HepG2 (cell line): ENCODE data around the gene H1-8. TPM values are rescaled to one million over a fixed set of nuclear protein-coding genes. Genes with fewer than 3 reads are reported as not detected.

Source experiments
- AHR ChIP-seq: IDR thresholded peaks from 2 replicates; pipeline ENCODE4 v1.6.1; 2018; ENCODE audit warnings: missing genetic modification reagents, missing compliant biosample characterization
- JUND ChIP-seq: sonication (generic); formaldehyde crosslinking; IDR thresholded peaks from 2 replicates; pipeline ENCODE4 v1.8.0; 2022; ENCODE audit warnings: mild to moderate bottlenecking, missing genetic modification reagents
- KDM2A ChIP-seq: sonication (generic); formaldehyde crosslinking; IDR thresholded peaks from 2 replicates; pipeline ENCODE4 v1.4.0; 2020; ENCODE audit warnings: low read depth, missing genetic modification reagents, borderline replicate concordance
- KDM6A ChIP-seq: IDR thresholded peaks from 2 replicates; pipeline ENCODE4 v1.6.1; 2016; ENCODE audit warnings: low read depth
- NBN ChIP-seq: fragments of 450-650 bp; conservative IDR thresholded peaks from 2 replicates; pipeline ENCODE4 v1.6.1; 2017
- NCOA1 ChIP-seq: sonication (generic); formaldehyde crosslinking; IDR thresholded peaks from 2 replicates; pipeline ENCODE4 v1.9.0; 2021; ENCODE audit warnings: missing genetic modification reagents
- RXRA ChIP-seq: sonication (generic); formaldehyde crosslinking; IDR thresholded peaks from 2 replicates; pipeline ENCODE4 v1.5.1; 2020; ENCODE audit warnings: missing genetic modification reagents
- ZBTB1 ChIP-seq: sonication (generic); formaldehyde crosslinking; IDR thresholded peaks from 2 replicates; pipeline ENCODE4 v1.4.0; 2020; ENCODE audit warnings: missing genetic modification reagents, borderline replicate concordance
- ZBTB7B ChIP-seq: sonication (generic); formaldehyde crosslinking; IDR thresholded peaks from 2 replicates; pipeline ENCODE4 v1.4.0; 2020; ENCODE audit warnings: missing genetic modification reagents
- ZNF143 ChIP-seq: sonication (generic); formaldehyde crosslinking; IDR thresholded peaks from 2 replicates; pipeline ENCODE4 v1.4.0; 2020; ENCODE audit warnings: missing genetic modification reagents
- ZNF382 ChIP-seq: sonication (generic); formaldehyde crosslinking; IDR thresholded peaks from 2 replicates; pipeline ENCODE4 v1.5.0; 2020; ENCODE audit warnings: missing genetic modification reagents, mild to moderate bottlenecking, borderline replicate concordance
- ZNF768 ChIP-seq: sonication (generic); formaldehyde crosslinking; IDR thresholded peaks from 2 replicates; pipeline ENCODE4 v1.4.0; 2020; ENCODE audit warnings: missing genetic modification reagents
- ZSCAN22 ChIP-seq: sonication (generic); formaldehyde crosslinking; IDR thresholded peaks from 2 replicates; pipeline ENCODE4 v1.4.0; 2020; ENCODE audit warnings: mild to moderate bottlenecking, missing genetic modification reagents
- polyA plus RNA-seq, 8 experiments: library from polyadenylated mRNA; depleted of rRNA in 3 of 8; stranded (reverse) in 7 of 8; unstranded in 1 of 8; fragments of >200 nt; fragmentation: Illumina TruSeq in 4 of 8; extraction: Trizol in 4 of 8; gene quantifications; 2 replicates each; pipeline versions ENCODE4 v1.2.1 to v1.2.3, GENCODE V29; 2011 to 2016; ENCODE audit warnings: low read depth in 4 of 8, missing spikeins in 1 of 8, mixed read lengths in 1 of 8; ENCODE audit not compliant: insufficient read depth in 1 of 8
- total RNA-seq, 5 experiments: library from RNA; depleted of rRNA; stranded (reverse); fragments of >200 nt; fragmentation: Illumina TruSeq; extraction: Trizol; gene quantifications; 2 replicates each; pipeline ENCODE4 v1.2.3, GENCODE V29; 2016; ENCODE audit warnings: low read depth in 1 of 5
- TF ChIP-seq, protein P1 (sequence below): sonication (generic); formaldehyde crosslinking; IDR thresholded peaks from 2 replicates; pipeline ENCODE4 v1.4.0; 2020; ENCODE audit warnings: mild to moderate bottlenecking, missing genetic modification reagents
- TF ChIP-seq, protein P2 (sequence below): sonication (generic); formaldehyde crosslinking; IDR thresholded peaks from 2 replicates; pipeline ENCODE4 v1.4.0; 2020; ENCODE audit warnings: missing genetic modification reagents
- TF ChIP-seq, protein P3 (sequence below): sonication (generic); formaldehyde crosslinking; IDR thresholded peaks from 2 replicates; pipeline ENCODE4 v1.4.0; 2020; ENCODE audit warnings: missing genetic modification reagents, borderline replicate concordance
- TF ChIP-seq, protein P4 (sequence below): sonication (generic); formaldehyde crosslinking; IDR thresholded peaks from 2 replicates; pipeline ENCODE4 v1.5.0; 2020; ENCODE audit warnings: mild to moderate bottlenecking, missing genetic modification reagents, borderline replicate concordance

The H1-8 gene
- total and polyA plus RNA-seq, 2 of the 13 experiments (the other 11 are each of a cell fraction or from before 2014, with no cell fraction given): 0.08 TPM; not detected in 1

DNA sequence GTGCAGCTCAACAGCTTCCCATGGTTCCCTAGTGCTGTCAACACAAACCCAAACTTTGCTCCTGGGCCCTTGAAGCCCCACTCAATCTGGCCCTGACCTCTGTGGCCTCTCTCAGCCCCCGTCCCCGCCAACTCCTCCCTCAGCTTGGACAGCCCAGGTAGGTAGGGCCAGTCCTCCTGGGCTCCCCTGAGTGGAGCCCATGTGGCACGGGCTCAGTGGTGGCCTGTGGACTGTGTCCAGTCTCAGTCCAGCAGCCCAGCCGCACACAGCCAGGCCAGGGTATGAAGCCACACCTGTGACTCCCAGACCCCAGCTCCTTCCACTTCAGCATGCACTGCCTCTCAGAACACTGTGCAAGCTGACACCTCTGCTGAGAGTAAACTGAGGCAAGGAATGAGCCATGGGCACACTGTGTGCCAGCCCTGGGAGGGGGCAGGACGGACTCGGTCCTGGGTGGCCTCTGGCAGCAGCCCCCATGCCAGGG, 52.0 kb downstream of the H1-8 start (continued):
- peak; percentile 85 for TF ChIP-seq ZNF143 (CRISPR knock-in tag)
- peak; percentile 52; the same call in 1 of the 2 replicates for TF ChIP-seq JUND
- TF ChIP-seq AHR: no peak; the same call in 1 of the 2 replicates
- TF ChIP-seq ZBTB1 (CRISPR knock-in tag): no peak
- TF ChIP-seq KDM6A (CRISPR knock-in tag): no peak; the same call in 1 of the 2 replicates
- TF ChIP-seq, protein P1, sequence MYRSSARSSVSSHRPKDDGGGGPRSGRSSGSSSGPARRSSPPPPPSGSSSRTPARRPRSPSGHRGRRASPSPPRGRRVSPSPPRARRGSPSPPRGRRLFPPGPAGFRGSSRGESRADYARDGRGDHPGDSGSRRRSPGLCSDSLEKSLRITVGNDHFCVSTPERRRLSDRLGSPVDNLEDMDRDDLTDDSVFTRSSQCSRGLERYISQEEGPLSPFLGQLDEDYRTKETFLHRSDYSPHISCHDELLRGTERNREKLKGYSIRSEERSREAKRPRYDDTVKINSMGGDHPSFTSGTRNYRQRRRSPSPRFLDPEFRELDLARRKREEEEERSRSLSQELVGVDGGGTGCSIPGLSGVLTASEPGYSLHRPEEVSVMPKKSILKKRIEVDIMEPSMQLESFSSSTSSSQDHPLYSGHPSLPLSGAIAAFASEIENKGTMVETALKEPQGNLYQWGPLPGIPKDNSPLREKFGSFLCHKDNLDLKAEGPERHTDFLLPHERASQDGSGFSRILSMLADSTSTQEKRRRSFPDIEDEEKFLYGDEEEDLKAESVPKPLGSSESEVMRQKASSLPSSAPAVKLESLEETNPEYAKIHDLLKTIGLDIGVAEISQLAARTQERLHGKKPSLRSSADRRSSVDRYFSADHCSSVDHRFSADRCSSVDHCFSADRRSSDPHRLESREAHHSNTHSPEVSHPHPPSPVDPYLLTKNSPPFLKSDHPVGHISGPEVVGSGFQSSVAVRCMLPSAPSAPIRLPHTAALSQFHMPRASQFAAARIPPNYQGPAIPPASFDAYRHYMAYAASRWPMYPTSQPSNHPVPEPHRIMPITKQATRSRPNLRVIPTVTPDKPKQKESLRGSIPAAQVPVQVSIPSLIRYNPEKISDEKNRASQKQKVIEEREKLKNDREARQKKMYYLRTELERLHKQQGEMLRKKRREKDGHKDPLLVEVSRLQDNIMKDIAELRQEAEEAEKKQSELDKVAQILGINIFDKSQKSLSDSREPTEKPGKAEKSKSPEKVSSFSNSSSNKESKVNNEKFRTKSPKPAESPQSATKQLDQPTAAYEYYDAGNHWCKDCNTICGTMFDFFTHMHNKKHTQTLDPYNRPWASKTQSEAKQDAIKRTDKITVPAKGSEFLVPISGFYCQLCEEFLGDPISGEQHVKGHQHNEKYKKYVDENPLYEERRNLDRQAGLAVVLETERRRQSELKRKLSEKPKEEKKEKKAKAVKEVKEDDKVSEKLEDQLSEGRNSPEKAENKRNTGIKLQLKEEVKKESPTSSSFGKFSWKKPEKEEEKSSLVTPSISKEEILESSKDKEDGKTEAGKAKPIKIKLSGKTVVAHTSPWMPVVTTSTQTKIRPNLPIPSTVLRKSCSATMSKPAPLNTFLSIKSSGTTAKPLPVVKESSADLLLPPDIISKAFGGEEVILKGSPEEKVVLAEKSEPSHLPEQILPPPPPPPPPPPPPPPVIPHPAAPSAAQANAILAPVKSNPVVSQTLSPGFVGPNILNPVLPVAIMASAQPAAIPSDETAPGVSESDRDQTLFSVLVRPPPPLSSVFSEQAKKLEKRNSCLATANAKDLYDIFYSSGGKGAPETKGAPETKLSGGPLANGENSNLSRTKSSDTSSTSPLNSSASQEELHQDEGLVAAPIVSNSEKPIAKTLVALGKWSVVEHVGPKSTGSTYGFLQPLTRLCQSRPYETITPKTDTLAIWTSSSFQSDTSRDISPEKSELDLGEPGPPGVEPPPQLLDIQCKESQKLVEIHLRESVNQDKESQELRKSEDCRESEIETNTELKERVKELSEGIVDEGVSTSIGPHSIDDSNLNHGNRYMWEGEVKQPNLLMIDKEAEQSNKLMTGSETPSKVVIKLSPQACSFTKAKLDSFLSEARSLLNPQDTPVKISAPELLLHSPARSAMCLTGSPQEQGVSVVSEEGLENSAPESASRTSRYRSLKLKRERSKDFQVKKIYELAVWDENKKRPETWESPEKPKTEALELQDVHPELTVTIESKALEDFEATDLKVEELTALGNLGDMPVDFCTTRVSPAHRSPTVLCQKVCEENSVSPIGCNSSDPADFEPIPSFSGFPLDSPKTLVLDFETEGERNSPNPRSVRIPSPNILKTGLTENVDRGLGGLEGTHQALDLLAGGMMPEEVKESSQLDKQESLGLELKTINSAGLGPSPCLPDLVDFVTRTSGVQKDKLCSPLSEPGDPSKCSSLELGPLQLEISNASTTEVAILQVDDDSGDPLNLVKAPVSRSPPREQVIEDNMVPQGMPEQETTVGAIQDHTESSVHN (CRISPR knock-in tag): 0 out of 2 replicates have a peak, but pooled peaks have one; percentile 75
- TF ChIP-seq NCOA1 (CRISPR knock-in tag): peak; percentile 91
- TF ChIP-seq, protein P2, sequence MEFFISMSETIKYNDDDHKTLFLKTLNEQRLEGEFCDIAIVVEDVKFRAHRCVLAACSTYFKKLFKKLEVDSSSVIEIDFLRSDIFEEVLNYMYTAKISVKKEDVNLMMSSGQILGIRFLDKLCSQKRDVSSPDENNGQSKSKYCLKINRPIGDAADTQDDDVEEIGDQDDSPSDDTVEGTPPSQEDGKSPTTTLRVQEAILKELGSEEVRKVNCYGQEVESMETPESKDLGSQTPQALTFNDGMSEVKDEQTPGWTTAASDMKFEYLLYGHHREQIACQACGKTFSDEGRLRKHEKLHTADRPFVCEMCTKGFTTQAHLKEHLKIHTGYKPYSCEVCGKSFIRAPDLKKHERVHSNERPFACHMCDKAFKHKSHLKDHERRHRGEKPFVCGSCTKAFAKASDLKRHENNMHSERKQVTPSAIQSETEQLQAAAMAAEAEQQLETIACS (CRISPR knock-in tag): no peak
- TF ChIP-seq, protein P3, sequence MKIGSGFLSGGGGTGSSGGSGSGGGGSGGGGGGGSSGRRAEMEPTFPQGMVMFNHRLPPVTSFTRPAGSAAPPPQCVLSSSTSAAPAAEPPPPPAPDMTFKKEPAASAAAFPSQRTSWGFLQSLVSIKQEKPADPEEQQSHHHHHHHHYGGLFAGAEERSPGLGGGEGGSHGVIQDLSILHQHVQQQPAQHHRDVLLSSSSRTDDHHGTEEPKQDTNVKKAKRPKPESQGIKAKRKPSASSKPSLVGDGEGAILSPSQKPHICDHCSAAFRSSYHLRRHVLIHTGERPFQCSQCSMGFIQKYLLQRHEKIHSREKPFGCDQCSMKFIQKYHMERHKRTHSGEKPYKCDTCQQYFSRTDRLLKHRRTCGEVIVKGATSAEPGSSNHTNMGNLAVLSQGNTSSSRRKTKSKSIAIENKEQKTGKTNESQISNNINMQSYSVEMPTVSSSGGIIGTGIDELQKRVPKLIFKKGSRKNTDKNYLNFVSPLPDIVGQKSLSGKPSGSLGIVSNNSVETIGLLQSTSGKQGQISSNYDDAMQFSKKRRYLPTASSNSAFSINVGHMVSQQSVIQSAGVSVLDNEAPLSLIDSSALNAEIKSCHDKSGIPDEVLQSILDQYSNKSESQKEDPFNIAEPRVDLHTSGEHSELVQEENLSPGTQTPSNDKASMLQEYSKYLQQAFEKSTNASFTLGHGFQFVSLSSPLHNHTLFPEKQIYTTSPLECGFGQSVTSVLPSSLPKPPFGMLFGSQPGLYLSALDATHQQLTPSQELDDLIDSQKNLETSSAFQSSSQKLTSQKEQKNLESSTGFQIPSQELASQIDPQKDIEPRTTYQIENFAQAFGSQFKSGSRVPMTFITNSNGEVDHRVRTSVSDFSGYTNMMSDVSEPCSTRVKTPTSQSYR (CRISPR knock-in tag): no peak
- TF ChIP-seq ZNF382 (CRISPR knock-in tag): no peak
- peak; percentile 49; the same call in 1 of the 2 replicates for TF ChIP-seq ZNF768 (CRISPR knock-in tag)
- TF ChIP-seq, protein P4, sequence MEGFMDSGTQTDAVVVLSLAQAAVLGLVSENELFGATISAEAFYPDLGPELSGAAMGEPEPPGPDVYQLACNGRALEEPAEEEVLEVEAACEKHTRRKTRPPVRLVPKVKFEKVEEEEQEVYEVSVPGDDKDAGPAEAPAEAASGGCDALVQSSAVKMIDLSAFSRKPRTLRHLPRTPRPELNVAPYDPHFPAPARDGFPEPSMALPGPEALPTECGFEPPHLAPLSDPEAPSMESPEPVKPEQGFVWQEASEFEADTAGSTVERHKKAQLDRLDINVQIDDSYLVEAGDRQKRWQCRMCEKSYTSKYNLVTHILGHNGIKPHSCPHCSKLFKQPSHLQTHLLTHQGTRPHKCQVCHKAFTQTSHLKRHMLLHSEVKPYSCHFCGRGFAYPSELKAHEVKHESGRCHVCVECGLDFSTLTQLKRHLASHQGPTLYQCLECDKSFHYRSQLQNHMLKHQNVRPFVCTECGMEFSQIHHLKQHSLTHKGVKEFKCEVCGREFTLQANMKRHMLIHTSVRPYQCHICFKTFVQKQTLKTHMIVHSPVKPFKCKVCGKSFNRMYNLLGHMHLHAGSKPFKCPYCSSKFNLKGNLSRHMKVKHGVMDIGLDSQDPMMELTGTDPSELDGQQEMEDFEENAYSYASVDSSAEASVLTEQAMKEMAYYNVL (CRISPR knock-in tag): 0 out of 2 replicates have a peak, but pooled peaks have one; percentile 9
- no peak for TF ChIP-seq NBN
- peak; percentile 89 for TF ChIP-seq RXRA (CRISPR knock-in tag)
- TF ChIP-seq KDM2A (CRISPR knock-in tag): no peak
- TF ChIP-seq ZSCAN22 (CRISPR knock-in tag): no peak
- TF ChIP-seq ZBTB7B: peak; percentile 87
